ENCODE results near the gene SYNDIG1. TPM values are rescaled to one million over a fixed set of nuclear protein-coding genes. Genes with fewer than 3 reads are reported as not detected.
A peak's percentile ranks its signal among the peaks of the same experiment; 100 is the strongest.

SYNDIG1 gene
- total RNA-seq, 1 experiment from 2014 or later = 5.4 TPM

GRCh38 chr20:24442909-24443308 is 26.5 kb upstream of the SYNDIG1 start:
- no peak for DNase-seq
- Histone ChIP-seq H4K20me1 (ENCODE audit: control insufficient read depth, insufficient read depth, insufficient read length) (no peaks in the 10 kb centered on the region), H3K79me1 (ENCODE audit: insufficient read depth, low read depth, low read length, poor library complexity, severe bottlenecking) (no peaks in the 10 kb centered on the region), H3K4me1 (ENCODE audit: insufficient read depth, low read length) (peaks cover 24% of the 10 kb centered on the region; the same call in 1 of the 2 replicates), H3K27me3 (ENCODE audit: insufficient read depth, low read length) (no peaks in the 10 kb centered on the region), H3K79me2 (ENCODE audit: insufficient read depth, low read length) (no peaks in the 10 kb centered on the region), H4K8ac (replicated peaks; ENCODE audit: insufficient read length, low read depth, low read length) (no peak overlapping the region), H3K14ac (ENCODE audit: insufficient read depth, low read length) (no peak overlapping the region), H2BK12ac (ENCODE audit: insufficient read length, low read depth, low read length) (no peak overlapping the region), H3K18ac (ENCODE audit: insufficient read length, low read depth, low read length) (no peak overlapping the region), H3K4ac (ENCODE audit: low read depth, low read length) (no peak overlapping the region), H2BK120ac (ENCODE audit: low read depth, low read length, poor library complexity, severe bottlenecking) (no peak overlapping the region), H4K5ac (ENCODE audit: insufficient read length, low read depth, low read length) (no peak overlapping the region), H3K23me2 (ENCODE audit: insufficient read length, low read depth, low read length, poor library complexity, severe bottlenecking) (peaks cover 7% of the 10 kb centered on the region), H2BK5ac (ENCODE audit: insufficient read length, low read length) (no peak overlapping the region), H3K4me2 (ENCODE audit: insufficient read depth, insufficient read length, low read length) (peak overlapping the region; percentile 26), H3T11ph (ENCODE audit: low read length) (no peak overlapping the region), H3K9ac (ENCODE audit: extremely low read depth, insufficient read length, low read length) (no peak overlapping the region), H3K9me3 (ENCODE audit: control insufficient read depth, low read depth, low read length) (no peaks in the 10 kb centered on the region), H3K27ac (ENCODE audit: insufficient read length, low read depth, low read length) (no peak overlapping the region), H2BK15ac (ENCODE audit: low read depth, low read length) (no peak overlapping the region), H2AFZ (ENCODE audit: low read length) (no peak overlapping the region), H2AK5ac (ENCODE audit: insufficient read length, low read length) (no peak overlapping the region), H3K23ac (ENCODE audit: insufficient read length, low read depth, low read length) (no peak overlapping the region), H4K91ac (ENCODE audit: insufficient read length, low read depth, low read length) (no peak overlapping the region), H2BK20ac (ENCODE audit: low read depth, low read length, poor library complexity, severe bottlenecking) (no peak overlapping the region), H3K56ac (ENCODE audit: insufficient read length, low read depth, low read length) (no peak overlapping the region)
- Mint-ChIP-seq H3K27ac (peak overlapping the region; percentile 76 to 95 (median 95)), H3K4me3 (peak overlapping the region; percentile 6 to 56; a peak in 3 of 5 replicates), H3K9me3 (no peaks in the 10 kb centered on the region; a peak in 1 of 5 replicates), H3K36me3 (ENCODE audit: insufficient read depth in 1 of 3, low read depth in 3 of 3) (no peaks in the 10 kb centered on the region; a peak in 1 of 7 replicates), H3K4me1 (peaks cover 52 to 56% of the 10 kb centered on the region in 2 experiments), H3K27me3 (ENCODE audit: low read depth) (peaks cover 11% of the 10 kb centered on the region)
- TF ChIP-seq CTCF (conservative IDR thresholded peaks at IDR 0.05) = no peak
- WGBS (ENCODE audit: extremely low coverage, insufficient read length, low lambda C conversion rate) = no CpG with 5 or more reads among the region's 3 CpGs
